ENCODE data around the gene RAVER2.

GRCh38 chr1:64838486-64838885 is 93.6 kb downstream of the RAVER2 start:
- TF ChIP-seq CTCF (conservative IDR thresholded peaks at IDR 0.05; ENCODE audit: low read length) (no peak), EZH2phosphoT487 (IDR thresholded peaks at IDR 0.05; ENCODE audit: borderline replicate concordance, low read depth, low read length) (no peak)
